Left lung (tissue), 10 donors: Measurements from ENCODE around the gene TMEM80. TPM values are rescaled to one million over a fixed set of nuclear protein-coding genes. Genes with fewer than 3 reads are reported as not detected.

ENCODE experiments used
- ATAC-seq: fragments of 200-7000 bp; cut with Tn5 transposase; one replicate; pipeline ENCODE4 v1.9.1; 2020; ENCODE audit warnings: moderate library complexity
- DNase-seq, 4 donors: peaks; one replicate each; pipeline ENCODE4 v3.0.0-alpha.2; 2013 to 2020
- H3K27ac ChIP-seq, 2 donors: fragments of 200-600 bp; sonication (generic) in 1 of 2; one replicate each; pipeline versions ENCODE4 v1.5.0 to v1.8.0; 2020 to 2021
- H3K27me3 ChIP-seq, 2 donors: fragments of 200-600 bp; sonication (generic) in 1 of 2; one replicate each; pipeline versions ENCODE4 v1.5.0 to v1.8.0; 2020 to 2021
- H3K36me3 ChIP-seq, 2 donors: fragments of 200-600 bp; sonication (generic) in 1 of 2; one replicate each; pipeline versions ENCODE4 v1.5.0 to v1.8.0; 2020 to 2021
- H3K4me1 ChIP-seq, 2 donors: fragments of 200-600 bp; one replicate each; pipeline ENCODE4 v1.8.0; 2021
- H3K4me3 ChIP-seq, 2 donors: fragments of 200-600 bp; sonication (generic) in 1 of 2; one replicate each; pipeline versions ENCODE4 v1.5.0 to v1.8.0; 2020 to 2021; ENCODE audit warnings: mild to moderate bottlenecking in 1 of 2
- H3K9me3 ChIP-seq, 2 donors: fragments of 200-600 bp; sonication (generic) in 1 of 2; one replicate each; pipeline versions ENCODE4 v1.5.0 to v1.8.0; 2020 to 2021
- intact Hi-C, 2 donors: fragments of 100-400 bp; cut with DNase I; formaldehyde crosslinking; loops; one replicate each; pipeline versions ENCODE4 v1.11.2 to v1.14.2; 2022
- polyA plus RNA-seq, 6 donors: library from polyadenylated mRNA; unstranded; fragments of 120-200 nt; gene quantifications; one replicate each; pipeline ENCODE4 v1.2.1, GENCODE V29; 2013; ENCODE audit not compliant: insufficient read length in 6 of 6
- total RNA-seq, 2 donors: library from RNA; stranded (reverse); fragmentation: NEBNext Ultra II Directional; extraction: Animal tissue kit (Norgen Biotek cat#: 25700); gene quantifications; one replicate each; pipeline ENCODE4 v1.2.1, GENCODE V29; 2021
- TF ChIP-seq, protein P1 (sequence below), 2 donors: fragments of 200-600 bp; sonication (generic) in 1 of 2; IDR thresholded peaks; one replicate each; pipeline versions ENCODE4 v1.5.0 to v1.8.0; 2021; ENCODE audit warnings: antibody characterized with exemption in 2 of 2
- donor health status: DM: no; HTN: yes; CAD: no.
- donor health status: DM: no; HTN: no; CAD: no.

TMEM80 gene
- total and polyA plus RNA-seq, 8 donors = 23.6 to 34.5 (median 30.4) TPM

GRCh38 chr11:701741-702461 is 6.3 kb downstream of the TMEM80 start:
- Histone ChIP-seq H3K36me3 (peaks cover 0 to 53% of the 10 kb centered on the region in 2 donors), H3K4me3 (no peak overlapping the region), H3K27me3 (peaks cover 0 to 20% of the 10 kb centered on the region in 2 donors), H3K9me3 (no peaks in the 10 kb centered on the region), H3K4me1 (peaks cover 16 to 79% of the 10 kb centered on the region in 2 donors), H3K27ac (no peak overlapping the region)
- intact Hi-C loops = no loop called here
- DNase-seq (no peak), ATAC-seq (no peak)
- TF ChIP-seq, protein P1, sequence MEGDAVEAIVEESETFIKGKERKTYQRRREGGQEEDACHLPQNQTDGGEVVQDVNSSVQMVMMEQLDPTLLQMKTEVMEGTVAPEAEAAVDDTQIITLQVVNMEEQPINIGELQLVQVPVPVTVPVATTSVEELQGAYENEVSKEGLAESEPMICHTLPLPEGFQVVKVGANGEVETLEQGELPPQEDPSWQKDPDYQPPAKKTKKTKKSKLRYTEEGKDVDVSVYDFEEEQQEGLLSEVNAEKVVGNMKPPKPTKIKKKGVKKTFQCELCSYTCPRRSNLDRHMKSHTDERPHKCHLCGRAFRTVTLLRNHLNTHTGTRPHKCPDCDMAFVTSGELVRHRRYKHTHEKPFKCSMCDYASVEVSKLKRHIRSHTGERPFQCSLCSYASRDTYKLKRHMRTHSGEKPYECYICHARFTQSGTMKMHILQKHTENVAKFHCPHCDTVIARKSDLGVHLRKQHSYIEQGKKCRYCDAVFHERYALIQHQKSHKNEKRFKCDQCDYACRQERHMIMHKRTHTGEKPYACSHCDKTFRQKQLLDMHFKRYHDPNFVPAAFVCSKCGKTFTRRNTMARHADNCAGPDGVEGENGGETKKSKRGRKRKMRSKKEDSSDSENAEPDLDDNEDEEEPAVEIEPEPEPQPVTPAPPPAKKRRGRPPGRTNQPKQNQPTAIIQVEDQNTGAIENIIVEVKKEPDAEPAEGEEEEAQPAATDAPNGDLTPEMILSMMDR (IDR thresholded peaks at IDR 0.05) = no peak

GRCh38 chr11:702462-703461 is 7.1 kb downstream of the TMEM80 start:
- TF ChIP-seq, protein P1 (IDR thresholded peaks at IDR 0.05) = no peak
- intact Hi-C loops = no loop called here
- Histone ChIP-seq H3K4me3 (no peak overlapping the region), H3K4me1 (peaks cover 14 to 73% of the 10 kb centered on the region in 2 donors), H3K9me3 (no peaks in the 10 kb centered on the region), H3K27me3 (peaks cover 0 to 29% of the 10 kb centered on the region in 2 donors), H3K36me3 (peaks cover 0 to 53% of the 10 kb centered on the region in 2 donors), H3K27ac (peak overlapping the region; percentile 26 to 50)
- DNase-seq (peak in 2 of 4 donors; percentile 78 to 93), ATAC-seq (peak; percentile 48)

- Histone ChIP-seq H3K27me3 (peaks cover 0 to 37% of the 10 kb centered on the region in 2 donors), H3K27ac (peak overlapping the region; percentile 19 to 50), H3K4me3 (no peak overlapping the region), H3K9me3 (no peaks in the 10 kb centered on the region), H3K4me1 (peaks cover 14 to 66% of the 10 kb centered on the region in 2 donors), H3K36me3 (peaks cover 0 to 53% of the 10 kb centered on the region in 2 donors)
- TF ChIP-seq, protein P1 (IDR thresholded peaks at IDR 0.05) = no peak
- intact Hi-C loops = no loop called here
- DNase-seq = no peak
- ATAC-seq = no peak
These were observed 7.9 kb downstream of the TMEM80 start for GRCh38 chr11:703506-703905.

DNA sequence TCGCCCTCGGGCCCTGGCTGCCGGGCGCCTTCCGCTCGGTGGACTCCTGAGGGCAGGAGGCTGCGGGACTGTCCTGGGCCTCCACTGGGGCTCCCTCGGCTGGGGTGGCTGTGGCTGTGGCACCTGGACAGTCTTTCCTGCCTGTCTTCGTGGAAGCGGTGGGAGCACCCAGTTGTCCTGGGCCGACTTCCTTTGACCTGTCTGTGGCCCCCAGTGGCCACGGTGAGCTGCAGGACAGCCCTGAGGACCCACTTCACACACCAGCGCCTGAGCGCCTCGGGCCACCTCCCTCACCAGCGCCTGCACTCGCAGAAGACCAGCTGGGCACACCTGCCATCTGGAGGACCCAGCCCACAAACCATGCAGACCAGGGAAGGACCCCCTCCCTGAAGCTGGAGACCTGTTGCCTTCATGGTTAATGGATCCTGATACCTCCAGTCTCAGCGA is 8.6 kb downstream of the TMEM80 start:
- Histone ChIP-seq H3K4me3 (no peak overlapping the region), H3K27ac (peak overlapping the region; percentile 53 to 59), H3K9me3 (no peaks in the 10 kb centered on the region), H3K4me1 (peaks cover 14 to 59% of the 10 kb centered on the region in 2 donors), H3K27me3 (peaks cover 0 to 41% of the 10 kb centered on the region in 2 donors), H3K36me3 (peaks cover 0 to 49% of the 10 kb centered on the region in 2 donors)
- DNase-seq (no peak), ATAC-seq (no peak)
- TF ChIP-seq, protein P1 (IDR thresholded peaks at IDR 0.05) = no peak
- intact Hi-C loops = no loop called here
